IMR-90 (cell line): Measurements from ENCODE around the gene PPM1A. TPM values are rescaled to one million over a fixed set of nuclear protein-coding genes. Genes with fewer than 3 reads are reported as not detected.
A peak's percentile ranks its signal among the peaks of the same experiment; 100 is the strongest.

Source experiments
- ATAC-seq: fragments of 200-7000 bp; cut with Tn5 transposase; 2 replicates; pipeline ENCODE4 v1.9.1; 2020; ENCODE audit warnings: low read depth, mild to moderate bottlenecking, moderate library complexity
- BruUV-seq: library from RNA; stranded (reverse); fragments of 400-500 nt; replicated peaks from 2 replicates; lab custom pipeline; 2021; lab: Mats Ljungman, UMichigan
- CTCF ChIA-PET: fragments of 300-600 bp; formaldehyde crosslinking; extraction: SDS; loops from one replicate; lab custom pipeline; 2021; ENCODE audit warnings: antibody characterized with exemption; lab: Yijun Ruan, JAX
- POLR2A ChIA-PET: fragments of 300-600 bp; sonication (Branson Sonifier 250); formaldehyde crosslinking; loops from one replicate; lab custom pipeline; 2022; ENCODE audit warnings: antibody characterized with exemption; ENCODE audit not compliant: unreplicated experiment; lab: Charles Lee
- DNase-seq: peaks from one replicate; pipeline ENCODE4 v3.0.0; 2013
- H2AFZ ChIP-seq: replicated peaks from 2 replicates; pipeline ENCODE3; 2013; ENCODE audit warnings: low read length, mild to moderate bottlenecking; ENCODE audit not compliant: poor library complexity
- H2AK5ac ChIP-seq: 2 replicates; pipeline ENCODE4 v1.6.1; 2013; ENCODE audit warnings: low read depth, low read length, inconsistent platforms
- H2AK9ac ChIP-seq: replicated peaks from 2 replicates; pipeline ENCODE3; 2013; ENCODE audit warnings: mild to moderate bottlenecking, low read depth, low read length, moderate library complexity; ENCODE audit not compliant: poor library complexity
- H2BK120ac ChIP-seq: 2 replicates; pipeline ENCODE4 v1.6.1; 2013; ENCODE audit warnings: low read depth, low read length, inconsistent platforms
- H2BK15ac ChIP-seq: 3 replicates; pipeline ENCODE4 v1.6.1; 2013; ENCODE audit warnings: low read depth, low read length, inconsistent platforms
- H2BK20ac ChIP-seq: 2 replicates; pipeline ENCODE4 v1.6.1; 2013; ENCODE audit warnings: low read depth, mild to moderate bottlenecking, inconsistent platforms, low read length, moderate library complexity
- H2BK5ac ChIP-seq: 2 replicates; pipeline ENCODE4 v1.6.1; 2013; ENCODE audit warnings: mild to moderate bottlenecking, low read depth, low read length, inconsistent platforms; ENCODE audit not compliant: poor library complexity, severe bottlenecking
- H3K14ac ChIP-seq: replicated peaks from 2 replicates; pipeline ENCODE4 v1.6.1; 2013; ENCODE audit warnings: low read depth, low read length, inconsistent platforms
- H3K18ac ChIP-seq: 2 replicates; pipeline ENCODE4 v1.6.1; 2013; ENCODE audit warnings: low read depth, low read length, control low read depth
- H3K23ac ChIP-seq: 2 replicates; pipeline ENCODE4 v1.6.1; 2013; ENCODE audit warnings: low read depth, low read length, inconsistent platforms
- H3K27ac ChIP-seq: 2 replicates; pipeline ENCODE4 v1.5.1; 2013; ENCODE audit warnings: mild to moderate bottlenecking, control low read depth, low read length; ENCODE audit not compliant: insufficient read depth
- H3K27me3 ChIP-seq: 2 replicates; pipeline ENCODE4 v1.6.1; 2013; ENCODE audit warnings: low read length; ENCODE audit not compliant: control insufficient read depth, insufficient read depth
- H3K36me3 ChIP-seq: 2 replicates; pipeline ENCODE4 v1.6.1; 2013; ENCODE audit warnings: low read length, mixed read lengths; ENCODE audit not compliant: control insufficient read depth, insufficient read depth
- H3K4ac ChIP-seq: 2 replicates; pipeline ENCODE4 v1.6.1; 2013; ENCODE audit warnings: low read depth, low read length, inconsistent platforms
- H3K4me1 ChIP-seq: 2 replicates; pipeline ENCODE4 v1.6.1; 2013; ENCODE audit warnings: low read length, mixed read lengths; ENCODE audit not compliant: control insufficient read depth, insufficient read depth
- H3K4me2 ChIP-seq: 2 replicates; pipeline ENCODE4 v1.6.1; 2013; ENCODE audit warnings: low read depth, mild to moderate bottlenecking, control low read depth, low read length, moderate library complexity
- H3K4me3 ChIP-seq: 2 replicates; pipeline ENCODE4 v1.5.1; 2013; ENCODE audit warnings: low read depth, mild to moderate bottlenecking, control low read depth, low read length, moderate library complexity; ENCODE audit not compliant: insufficient read depth
- H3K56ac ChIP-seq: 2 replicates; pipeline ENCODE4 v1.6.1; 2013; ENCODE audit warnings: low read length, inconsistent platforms; ENCODE audit not compliant: insufficient read depth; ENCODE audit errors: extremely low read depth
- H3K79me1 ChIP-seq, 2 experiments: 2 replicates each; pipeline ENCODE4 v1.6.1; 2013; ENCODE audit warnings: low read length in 2 of 2, inconsistent platforms in 1 of 2, low read depth in 1 of 2
- H3K9ac ChIP-seq: 2 replicates; pipeline ENCODE4 v1.6.1; 2013; ENCODE audit warnings: low read depth, low read length, control low read depth
- H3K9me1 ChIP-seq: 2 replicates; pipeline ENCODE4 v1.6.1; 2013; ENCODE audit warnings: low read length, inconsistent platforms; ENCODE audit not compliant: insufficient read depth
- H3K9me3 ChIP-seq: 2 replicates; pipeline ENCODE4 v1.6.1; 2013; ENCODE audit warnings: low read length; ENCODE audit not compliant: control insufficient read depth, insufficient read depth
- H4K20me1 ChIP-seq: 2 replicates; pipeline ENCODE4 v1.6.1; 2013; ENCODE audit warnings: low read length, inconsistent platforms; ENCODE audit not compliant: insufficient read depth
- H4K5ac ChIP-seq: 2 replicates; pipeline ENCODE4 v1.6.1; 2013; ENCODE audit warnings: mild to moderate bottlenecking, low read depth, low read length, control low read depth
- H4K8ac ChIP-seq, 2 experiments: 2 replicates each; pipeline ENCODE4 v1.6.1; 2013; ENCODE audit warnings: low read depth in 2 of 2, low read length in 2 of 2, control low read depth in 1 of 2, inconsistent platforms in 1 of 2
- H4K91ac ChIP-seq: 2 replicates; pipeline ENCODE4 v1.6.1; 2013; ENCODE audit warnings: low read depth, low read length, inconsistent platforms; ENCODE audit not compliant: insufficient read depth
- BHLHE40 ChIP-seq: fragments of 150-350 bp; IDR thresholded peaks from 2 replicates; pipeline ENCODE4 v1.6.1; 2016; ENCODE audit warnings: mild to moderate bottlenecking, low read depth, low read length
- FOS ChIP-seq: fragments of 150-350 bp; IDR thresholded peaks from 2 replicates; pipeline ENCODE4 v1.6.1; 2016; ENCODE audit warnings: low read depth, low read length
- MXI1 ChIP-seq: IDR thresholded peaks from 2 replicates; pipeline ENCODE4 v1.6.1; 2012; ENCODE audit warnings: low read depth, mild to moderate bottlenecking, low read length, moderate library complexity, borderline replicate concordance
- USF2 ChIP-seq: fragments of 150-350 bp; IDR thresholded peaks from 2 replicates; pipeline ENCODE4 v1.6.1; 2017; ENCODE audit warnings: mild to moderate bottlenecking, antibody characterized with exemption, low read length, low read depth
- WGBS, 2 experiments: methylation state at CpG; one replicate each; pipeline versions ENCODE4 v1.1.5 to v1.1.7; 2013; ENCODE audit warnings: missing lambda C conversion rate in 2 of 2; ENCODE audit not compliant: insufficient read length in 1 of 2; ENCODE audit errors: extremely low coverage in 2 of 2; 5-methylcytosine and 5-hydroxymethylcytosine counted together
- dilution Hi-C: fragments of 300-500 bp; cut with HindIII; formaldehyde crosslinking; loops from one replicate; pipeline ENCODE4 v1.14.3; 2018; ENCODE audit warnings: low sequenced_read_pairs; ENCODE audit not compliant: unreplicated experiment
- in situ Hi-C: fragments of 300-500 bp; cut with MboI; formaldehyde crosslinking; loops from 3 replicates; pipeline ENCODE4 v1.14.3; 2019; ENCODE audit warnings: low sequenced_read_pairs, inconsistent platforms, mixed read lengths
- intact Hi-C: fragments of 100-400 bp; cut with micrococcal nuclease; formaldehyde crosslinking; loops from 2 replicates; pipeline ENCODE4 v1.10.0; 2022
- polyA plus RNA-seq, 3 experiments: library from polyadenylated mRNA; depleted of rRNA; stranded (reverse); fragments of >200 nt; gene quantifications; 2 replicates each; pipeline ENCODE4 v1.2.3, GENCODE V29; 2012; ENCODE audit warnings: low replicate concordance in 1 of 3
- total RNA-seq: library from RNA; depleted of rRNA; stranded (reverse); fragments of >200 nt; gene quantifications from 2 replicates; pipeline ENCODE4 v1.2.3, GENCODE V29; 2012

PPM1A gene
- total and polyA plus RNA-seq, 2 of the 4 experiments (the other 2 are of a cell fraction): 14.3 to 15.1 TPM

- Histone ChIP-seq H3K79me1 (peaks cover 3 to 17% of the 10 kb centered on the region in 2 experiments; a peak in 2 of 4 replicates), H3K9me1 (no peaks in the 10 kb centered on the region), H4K20me1 (peaks cover 21% of the 10 kb centered on the region; the same call in 1 of the 2 replicates), H2BK5ac (peak overlapping the region; percentile 94), H3K18ac (peak overlapping the region; percentile 38; the same call in 1 of the 2 replicates), H3K9ac (peak overlapping the region; percentile 94), H3K36me3 (no peaks in the 10 kb centered on the region), H4K91ac (peak overlapping the region; percentile 77; the same call in 1 of the 2 replicates), H3K27ac (peak overlapping the region; percentile 98), H2AFZ (peak overlapping the region; percentile 98), H3K4ac (peak overlapping the region; percentile 58), H3K56ac (peak overlapping the region; percentile 91), H3K14ac (peak overlapping the region; percentile 89), H3K23ac (peak overlapping the region; percentile 93), H4K5ac (peak overlapping the region; percentile 32), H3K4me1 (peaks cover 2% of the 10 kb centered on the region), H2BK15ac (no peak overlapping the region), H3K9me3 (no peaks in the 10 kb centered on the region), H2BK20ac (no peak overlapping the region), H2BK120ac (peak overlapping the region; percentile 53; the same call in 1 of the 2 replicates), H3K27me3 (peaks cover under 1% of the 10 kb centered on the region; the same call in 1 of the 2 replicates), H3K4me2 (peak overlapping the region; percentile 91), H2AK9ac (peak overlapping the region; percentile 94), H4K8ac (peak overlapping the region; percentile 51 to 92; a peak in 2 of 4 replicates), H3K4me3 (peak overlapping the region; percentile 62), H2AK5ac (peak overlapping the region; percentile 45)
- WGBS, 2 experiments: no CpG with 5 or more reads among the region's 27 CpGs
- no TSS peak for BruUV-seq
- POLR2A ChIA-PET: interaction anchor here (0.6 kb wide), 1 partner anchor 129 kb away, joined by 3 read pairs; no protein-coding TSS in a partner anchor
- DNase-seq (peak; percentile 93), ATAC-seq (peak; percentile 73)
- TF ChIP-seq BHLHE40 (peak; percentile 92), MXI1 (peak; percentile 86; the same call in 1 of the 2 replicates), FOS (no peak; the same call in 1 of the 2 replicates), USF2 (peak; percentile 61)
- intact Hi-C loops (loop anchor here (5.0 kb wide), 2 partner anchors 156 to 239 kb away; partner anchors contain the start of genes C14orf39 and PCNX4), dilution Hi-C loops (no loop called here), in situ Hi-C loops (no loop called here)
- CTCF ChIA-PET: no interaction called here
These were observed 876 bp upstream of the PPM1A start for GRCh38 chr14:60247994-60248696.
